OCI-LY7 (cell line): ENCODE results near the gene MUC21. TPM values are rescaled to one million over a fixed set of nuclear protein-coding genes. Genes with fewer than 3 reads are reported as not detected.

Source experiments
- BruUV-seq: library from RNA; stranded (reverse); fragments of 400-500 nt; replicated peaks from 2 replicates; lab custom pipeline; 2021; lab: Mats Ljungman, UMichigan
- CTCF ChIA-PET: fragments of 300-600 bp; sonication (Branson Sonifier 250); formaldehyde crosslinking; loops from one replicate; lab custom pipeline; 2022; ENCODE audit warnings: antibody characterized with exemption; ENCODE audit not compliant: unreplicated experiment; lab: Charles Lee
- POLR2A ChIA-PET: fragments of 300-600 bp; sonication (Branson Sonifier 250); formaldehyde crosslinking; loops from one replicate; lab custom pipeline; 2022; ENCODE audit warnings: antibody characterized with exemption; lab: Charles Lee
- DNase-seq: peaks from one replicate; pipeline ENCODE4 v3.0.0-alpha.2; 2015; ENCODE audit warnings: low spot score
- H2AFZ ChIP-seq: fragments of 200-600 bp; sonication (generic), shearing (Covaris generic); 2 replicates; pipeline ENCODE4 v1.6.1; 2014; ENCODE audit warnings: mild to moderate bottlenecking, antibody characterized with exemption, low read length, moderate library complexity
- H3K27ac ChIP-seq: fragments of 200-600 bp; sonication (generic); 2 replicates; pipeline ENCODE4 v1.5.1; 2014; ENCODE audit warnings: mixed run types, low read depth, mild to moderate bottlenecking, moderate library complexity, low read length, inconsistent platforms; ENCODE audit not compliant: poor library complexity, severe bottlenecking
- H3K36me3 ChIP-seq: fragments of 200-600 bp; sonication (generic); 2 replicates; pipeline ENCODE4 v1.6.1; 2014; ENCODE audit warnings: mild to moderate bottlenecking, antibody characterized with exemption, low read length, moderate library complexity, mixed read lengths; ENCODE audit not compliant: insufficient read depth
- H3K4me1 ChIP-seq: fragments of 200-600 bp; sonication (generic); 2 replicates; pipeline ENCODE4 v1.5.1; 2014; ENCODE audit warnings: mild to moderate bottlenecking, low read length; ENCODE audit not compliant: insufficient read depth, poor library complexity, severe bottlenecking
- H3K4me2 ChIP-seq: fragments of 200-600 bp; sonication (generic); 2 replicates; pipeline ENCODE4 v1.6.1; 2014; ENCODE audit warnings: mild to moderate bottlenecking, low read length
- H3K4me3 ChIP-seq: fragments of 200-600 bp; sonication (generic); 2 replicates; pipeline ENCODE4 v1.5.1; 2014; ENCODE audit warnings: mild to moderate bottlenecking, low read depth, low read length; ENCODE audit not compliant: poor library complexity, severe bottlenecking
- H3K79me2 ChIP-seq: fragments of 200-600 bp; sonication (generic); 2 replicates; pipeline ENCODE4 v1.6.1; 2016; ENCODE audit warnings: low read depth, mild to moderate bottlenecking, low read length, moderate library complexity, mixed read lengths; ENCODE audit not compliant: insufficient read depth
- H3K9me2 ChIP-seq: fragments of 200-600 bp; sonication (generic); 2 replicates; pipeline ENCODE4 v1.6.1; 2016; ENCODE audit warnings: mild to moderate bottlenecking, low read length, mixed read lengths; ENCODE audit not compliant: insufficient read depth
- H3K9me3 ChIP-seq: fragments of 200-600 bp; sonication (generic); 2 replicates; pipeline ENCODE4 v1.6.1; 2014; ENCODE audit warnings: mild to moderate bottlenecking, mixed run types, low read length, mixed read lengths
- H4K20me1 ChIP-seq: fragments of 200-600 bp; sonication (generic); 2 replicates; pipeline ENCODE4 v1.6.1; 2014; ENCODE audit warnings: mild to moderate bottlenecking, antibody characterized with exemption, low read length, moderate library complexity, mixed read lengths; ENCODE audit not compliant: insufficient read depth
- EZH2phosphoT487 ChIP-seq: fragments of 200-600 bp; sonication (generic); IDR thresholded peaks from 2 replicates; pipeline ENCODE4 v1.6.1; 2018; ENCODE audit warnings: low read depth, borderline replicate concordance, mild to moderate bottlenecking, mixed run types, antibody characterized with exemption, low read length, moderate library complexity, mixed read lengths
- intact Hi-C: fragments of 100-400 bp; cut with micrococcal nuclease; formaldehyde crosslinking; loops from one replicate; pipeline ENCODE4 v1.10.0; 2022; ENCODE audit not compliant: unreplicated experiment
- total RNA-seq, 2 experiments: library from RNA; depleted of rRNA in 1 of 2; stranded (reverse); fragments of >200 nt in 1 of 2; shearing (Covaris generic) in 1 of 2; gene quantifications; 2 replicates each; pipeline ENCODE4 v1.2.3, GENCODE V29; 2014 to 2022
- TF ChIP-seq, protein P1 (sequence below): fragments of 200-600 bp; sonication (generic); conservative IDR thresholded peaks from 2 replicates; pipeline ENCODE4 v1.5.1; 2014; ENCODE audit warnings: mild to moderate bottlenecking, antibody characterized with exemption, low read length, moderate library complexity, mixed read lengths

Gene MUC21
- total RNA-seq, 2 experiments from 2014 or later, result not detected

DNA sequence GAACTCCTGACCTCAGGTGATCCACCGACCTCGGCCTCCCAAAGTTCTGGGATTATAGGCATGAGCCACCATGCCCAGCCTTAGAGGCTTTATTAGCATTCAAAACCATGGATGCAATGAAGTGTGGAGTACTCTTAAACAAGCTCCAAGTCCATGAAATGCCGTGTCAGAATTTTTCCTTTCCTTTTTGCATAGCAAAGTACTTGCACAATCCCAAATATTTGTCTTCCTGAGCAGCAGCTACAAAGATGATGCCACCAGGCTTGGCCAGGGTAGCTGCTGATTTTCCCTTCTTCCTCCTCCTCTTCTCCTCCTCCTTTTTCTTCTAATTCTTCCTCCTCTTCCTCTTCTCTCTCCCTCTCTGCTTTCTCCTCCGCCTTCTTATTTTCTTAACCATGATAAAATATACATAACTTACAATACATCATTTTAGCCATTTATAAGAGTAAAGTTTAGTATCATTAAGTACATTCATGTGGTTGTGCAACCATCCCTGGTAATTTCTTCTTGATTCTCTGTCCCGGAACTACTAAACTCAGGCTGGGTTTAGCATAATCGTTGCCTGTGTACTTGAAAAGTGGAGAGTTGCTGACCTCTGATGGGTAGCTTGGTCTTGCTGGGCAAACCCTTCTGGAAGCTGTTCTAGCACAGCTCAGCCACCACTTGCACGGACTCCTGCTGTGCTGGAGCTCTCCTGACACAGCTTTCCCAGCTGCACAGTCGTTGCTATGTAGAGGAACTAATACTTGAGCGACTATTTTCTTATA lies 22.4 kb upstream of the MUC21 start:
- ChIA-PET POLR2A (interaction anchor here (0.5 to 0.6 kb wide), 2 partner anchors 177 to 412 kb away, joined by 3 to 5 read pairs; no protein-coding TSS in a partner anchor), CTCF (no interaction called here)
- no peak overlapping the region for H3K27ac ChIP-seq

DNA sequence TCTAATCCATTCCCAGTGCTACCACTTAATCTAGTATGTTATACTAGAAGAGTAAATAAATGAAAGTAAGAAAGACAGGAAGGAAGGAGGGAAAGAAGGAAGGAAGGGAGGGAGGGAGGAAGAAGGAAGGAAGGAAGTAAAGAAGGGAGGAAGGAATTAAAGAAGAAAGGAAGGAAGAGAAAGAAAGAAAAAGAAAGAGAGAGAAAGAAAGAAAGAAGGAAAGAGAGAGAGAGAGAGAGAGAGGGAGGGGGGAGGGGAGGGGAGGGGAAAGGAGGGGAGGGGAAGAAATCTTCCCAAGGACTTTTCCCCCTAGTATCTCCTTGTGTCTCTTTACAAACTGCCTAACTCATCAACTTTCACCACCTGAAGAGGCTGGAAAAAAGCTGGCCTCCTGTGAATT lies 20.8 kb upstream of the MUC21 start:
- H3K4me2 ChIP-seq, result no peak overlapping the region
- H3K9me2 ChIP-seq, result no peaks in the 10 kb centered on the region
- TF ChIP-seq EZH2phosphoT487, result no peak
- TF ChIP-seq, protein P1, sequence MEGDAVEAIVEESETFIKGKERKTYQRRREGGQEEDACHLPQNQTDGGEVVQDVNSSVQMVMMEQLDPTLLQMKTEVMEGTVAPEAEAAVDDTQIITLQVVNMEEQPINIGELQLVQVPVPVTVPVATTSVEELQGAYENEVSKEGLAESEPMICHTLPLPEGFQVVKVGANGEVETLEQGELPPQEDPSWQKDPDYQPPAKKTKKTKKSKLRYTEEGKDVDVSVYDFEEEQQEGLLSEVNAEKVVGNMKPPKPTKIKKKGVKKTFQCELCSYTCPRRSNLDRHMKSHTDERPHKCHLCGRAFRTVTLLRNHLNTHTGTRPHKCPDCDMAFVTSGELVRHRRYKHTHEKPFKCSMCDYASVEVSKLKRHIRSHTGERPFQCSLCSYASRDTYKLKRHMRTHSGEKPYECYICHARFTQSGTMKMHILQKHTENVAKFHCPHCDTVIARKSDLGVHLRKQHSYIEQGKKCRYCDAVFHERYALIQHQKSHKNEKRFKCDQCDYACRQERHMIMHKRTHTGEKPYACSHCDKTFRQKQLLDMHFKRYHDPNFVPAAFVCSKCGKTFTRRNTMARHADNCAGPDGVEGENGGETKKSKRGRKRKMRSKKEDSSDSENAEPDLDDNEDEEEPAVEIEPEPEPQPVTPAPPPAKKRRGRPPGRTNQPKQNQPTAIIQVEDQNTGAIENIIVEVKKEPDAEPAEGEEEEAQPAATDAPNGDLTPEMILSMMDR, result no peak
- intact Hi-C loops, result no loop called here
- no peak for DNase-seq
- no peak overlapping the region for H3K27ac ChIP-seq
- no peaks in the 10 kb centered on the region for H3K9me3 ChIP-seq
- H4K20me1 ChIP-seq, result no peaks in the 10 kb centered on the region
- H3K4me3 ChIP-seq, result no peak overlapping the region
- no TSS peak for BruUV-seq
- ChIA-PET CTCF (no interaction called here), POLR2A (no interaction called here)
- no peaks in the 10 kb centered on the region for H3K36me3 ChIP-seq
- H2AFZ ChIP-seq, result no peak overlapping the region
- H3K79me2 ChIP-seq, result no peaks in the 10 kb centered on the region
- no peaks in the 10 kb centered on the region for H3K4me1 ChIP-seq

More for the DNA sequence above, 22.4 kb upstream of the MUC21 start:
- Histone ChIP-seq H4K20me1 (no peaks in the 10 kb centered on the region), H3K9me3 (no peaks in the 10 kb centered on the region), H3K36me3 (no peaks in the 10 kb centered on the region), H3K4me3 (no peak overlapping the region), H2AFZ (no peak overlapping the region), H3K4me2 (no peak overlapping the region), H3K4me1 (no peaks in the 10 kb centered on the region), H3K9me2 (no peaks in the 10 kb centered on the region), H3K79me2 (no peaks in the 10 kb centered on the region)
- intact Hi-C loops, result no loop called here
- TF ChIP-seq, protein P1, result no peak
- no peak for TF ChIP-seq EZH2phosphoT487
- BruUV-seq, result no TSS peak
- DNase-seq, result no peak

DNA sequence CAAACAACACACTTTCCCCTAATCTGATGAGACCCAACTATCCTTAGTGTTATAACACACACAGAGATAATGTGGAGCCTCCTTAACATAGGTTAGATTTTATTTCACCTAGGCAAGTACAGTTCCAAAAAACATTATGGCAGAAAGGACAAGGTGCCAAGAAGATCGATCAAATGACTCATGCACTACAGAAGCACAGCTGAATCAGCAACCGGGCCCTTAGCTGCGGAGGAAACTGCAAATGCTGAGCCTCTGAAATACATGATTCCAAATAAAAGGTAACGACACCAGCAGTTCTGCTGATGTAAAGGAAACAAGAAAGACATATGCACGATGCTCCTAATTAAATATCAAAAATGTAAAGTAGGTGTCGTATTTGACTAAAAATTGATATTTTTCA lies 19.9 kb upstream of the MUC21 start:
- Histone ChIP-seq H3K9me2 (no peaks in the 10 kb centered on the region), H2AFZ (no peak overlapping the region), H3K9me3 (no peaks in the 10 kb centered on the region), H3K36me3 (no peaks in the 10 kb centered on the region), H3K79me2 (no peaks in the 10 kb centered on the region), H4K20me1 (no peaks in the 10 kb centered on the region), H3K4me3 (no peak overlapping the region), H3K4me1 (no peaks in the 10 kb centered on the region), H3K27ac (no peak overlapping the region), H3K4me2 (no peak overlapping the region)
- no peak for DNase-seq
- ChIA-PET CTCF (no interaction called here), POLR2A (interaction anchor here (0.7 kb wide), 1 partner anchor 80 kb away, joined by 3 read pairs; no protein-coding TSS in a partner anchor)
- intact Hi-C loops, result no loop called here
- no peak for TF ChIP-seq EZH2phosphoT487
- TF ChIP-seq, protein P1, result no peak
- no TSS peak for BruUV-seq
